Suprapubic skin (tissue), 3 donors: ENCODE results near the gene LCMT2.

Experiments used
- CTCF ChIP-seq, 2 donors: fragments of 200-600 bp in 1 of 2; fragments of 450-650 bp in 1 of 2; sonication (generic) in 1 of 2; IDR thresholded peaks; one replicate each; pipeline ENCODE4 v1.5.1; 2016 to 2019; ENCODE audit warnings: antibody characterized with exemption in 2 of 2, mild to moderate bottlenecking in 1 of 2, moderate library complexity in 1 of 2
- POLR2A ChIP-seq, 2 donors: fragments of 450-650 bp; IDR thresholded peaks; one replicate each; pipeline ENCODE4 v1.6.1; 2017; ENCODE audit warnings: antibody characterized with exemption in 2 of 2, mild to moderate bottlenecking in 2 of 2, moderate library complexity in 2 of 2

DNA sequence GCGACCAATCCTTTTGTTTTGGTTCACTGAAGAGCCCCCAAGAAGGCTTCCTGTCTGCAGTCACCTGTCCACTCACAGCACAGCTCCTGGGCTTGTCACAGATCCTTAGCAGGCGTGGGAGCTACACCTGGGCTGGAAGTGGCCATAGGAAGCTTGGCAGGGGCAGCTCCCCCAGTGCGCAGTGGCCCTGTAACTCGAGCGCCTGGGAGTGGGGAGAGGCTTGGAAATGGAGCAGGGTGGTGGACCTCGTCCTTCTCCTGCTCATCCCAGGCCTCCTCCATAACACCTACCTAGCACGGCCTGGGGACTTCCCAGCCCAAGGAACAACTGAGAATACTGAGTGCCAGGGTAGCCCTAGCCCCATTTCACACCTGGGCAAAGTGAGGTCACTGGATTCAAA, 44.3 kb downstream of the LCMT2 start:
- TF ChIP-seq CTCF (IDR thresholded peaks at IDR 0.05) (no peak), POLR2A (IDR thresholded peaks at IDR 0.05) (no peak)
